ENCODE data around the gene SCN8A.

GRCh38 chr12:51693569-51693968 is 102.5 kb downstream of the SCN8A start:
- TF ChIP-seq GATA2 (IDR thresholded peaks at IDR 0.05; ENCODE audit: low read depth, low read length) (no peak), GATA3 (IDR thresholded peaks at IDR 0.05; ENCODE audit: low read depth, low read length) (no peak)
